Activated CD4-positive, alpha-beta T cell treated with anti-CD3 and anti-CD28 coated beads, Interleukin-2, amount 10 ng/mL, durations not matched to agents 7 days and 5 days (primary cell): ENCODE measurements around the gene SORCS2. TPM values are rescaled to one million over a fixed set of nuclear protein-coding genes. Genes with fewer than 3 reads are reported as not detected.
"Not testable (repeated sequence)": the region's sequence is repeated elsewhere in the genome, so short reads cannot be mapped to it uniquely, and the experiment has no call there.

ENCODE experiments used
- CTCF ChIA-PET: fragments of 350-600 bp; sonication (Branson Sonifier 250); formaldehyde crosslinking; loops from one replicate; lab custom pipeline; 2021; ENCODE audit warnings: antibody characterized with exemption; lab: Charles Lee
- POLR2A ChIA-PET: fragments of 350-600 bp; sonication (Branson Sonifier 250); formaldehyde crosslinking; loops from one replicate; lab custom pipeline; 2021; ENCODE audit warnings: antibody characterized with exemption; lab: Charles Lee
- DNase-seq: peaks from one replicate; pipeline ENCODE4 v3.0.0-alpha.2; 2020
- H3K27ac Mint-ChIP-seq: one replicate; pipeline ENCODE4 v1.8.0; 2021; ENCODE audit warnings: mild to moderate bottlenecking, moderate library complexity, mixed read lengths
- H3K27me3 Mint-ChIP-seq: one replicate; pipeline ENCODE4 v1.8.0; 2021; ENCODE audit warnings: mixed read lengths
- H3K36me3 Mint-ChIP-seq: one replicate; pipeline ENCODE4 v1.8.0; 2021; ENCODE audit warnings: low read depth, mixed read lengths
- H3K4me1 Mint-ChIP-seq: one replicate; pipeline ENCODE4 v1.8.0; 2021; ENCODE audit warnings: mixed read lengths
- H3K4me3 Mint-ChIP-seq: one replicate; pipeline ENCODE4 v1.8.0; 2021; ENCODE audit warnings: mild to moderate bottlenecking, moderate library complexity, mixed read lengths
- H3K9me3 Mint-ChIP-seq: one replicate; pipeline ENCODE4 v1.8.0; 2021; ENCODE audit warnings: mixed read lengths
- total RNA-seq, 2 experiments: library from RNA; stranded (reverse); gene quantifications; one replicate each; pipeline ENCODE4 v1.2.3, GENCODE V29; 2021

The SORCS2 gene
- total RNA-seq, 2 experiments from 2014 or later: not detected

GRCh38 chr4:7436256-7436655, 243.9 kb downstream of the SORCS2 start:
- Mint-ChIP-seq H3K27ac (no peak overlapping the region), H3K9me3 (no peaks in the 10 kb centered on the region), H3K4me1 (no peaks in the 10 kb centered on the region), H3K4me3 (no peak overlapping the region), H3K36me3 (no peaks in the 10 kb centered on the region), H3K27me3 (no peaks in the 10 kb centered on the region)
- DNase-seq: no peak
- ChIA-PET POLR2A (no interaction called here), CTCF (no interaction called here)

GRCh38 chr4:7439699-7440098, 247.4 kb downstream of the SORCS2 start:
- Mint-ChIP-seq H3K27me3 (no peaks in the 10 kb centered on the region), H3K4me1 (no peaks in the 10 kb centered on the region), H3K4me3 (no peak overlapping the region), H3K36me3 (no peaks in the 10 kb centered on the region), H3K9me3 (no peaks in the 10 kb centered on the region), H3K27ac (no peak overlapping the region)
- CTCF ChIA-PET: no interaction called here
- no peak for DNase-seq
- POLR2A ChIA-PET: no interaction called here

GRCh38 chr4:7441201-7441600, 248.9 kb downstream of the SORCS2 start:
- no peak overlapping the region for H3K4me3 Mint-ChIP-seq
- H3K9me3 Mint-ChIP-seq: no peaks in the 10 kb centered on the region
- no peaks in the 10 kb centered on the region for H3K36me3 Mint-ChIP-seq
- ChIA-PET POLR2A (no interaction called here), CTCF (no interaction called here)
- H3K27me3 Mint-ChIP-seq: no peaks in the 10 kb centered on the region
- DNase-seq: no peak
- H3K27ac Mint-ChIP-seq: no peak overlapping the region
- no peaks in the 10 kb centered on the region for H3K4me1 Mint-ChIP-seq

GRCh38 chr4:7442574-7443162, 250.3 kb downstream of the SORCS2 start:
- ChIA-PET POLR2A (no interaction called here), CTCF (no interaction called here)
- Mint-ChIP-seq H3K4me3 (no peak overlapping the region), H3K27me3 (no peaks in the 10 kb centered on the region), H3K4me1 (no peaks in the 10 kb centered on the region), H3K36me3 (no peaks in the 10 kb centered on the region), H3K9me3 (no peaks in the 10 kb centered on the region), H3K27ac (no peak overlapping the region)
- DNase-seq: no peak

- Mint-ChIP-seq H3K27ac (no peak overlapping the region), H3K27me3 (no peaks in the 10 kb centered on the region), H3K4me3 (no peak overlapping the region), H3K36me3 (no peaks in the 10 kb centered on the region), H3K9me3 (no peaks in the 10 kb centered on the region), H3K4me1 (no peaks in the 10 kb centered on the region)
- no peak for DNase-seq
- ChIA-PET CTCF (no interaction called here), POLR2A (no interaction called here)
These were observed 252.0 kb downstream of the SORCS2 start for GRCh38 chr4:7444314-7444713.

GRCh38 chr4:7444731-7445130, 252.4 kb downstream of the SORCS2 start:
- CTCF ChIA-PET: no interaction called here

GRCh38 chr4:7447236-7447635, 254.9 kb downstream of the SORCS2 start:
- Mint-ChIP-seq H3K27ac (no peak overlapping the region), H3K36me3 (no peaks in the 10 kb centered on the region), H3K27me3 (no peaks in the 10 kb centered on the region), H3K4me3 (no peak overlapping the region), H3K9me3 (no peaks in the 10 kb centered on the region), H3K4me1 (no peaks in the 10 kb centered on the region)
- DNase-seq: no peak
- ChIA-PET POLR2A (no interaction called here), CTCF (no interaction called here)

More at GRCh38 chr4:7444731-7445130, 252.4 kb downstream of the SORCS2 start:
- Mint-ChIP-seq H3K9me3 (no peaks in the 10 kb centered on the region), H3K27ac (no peak overlapping the region), H3K27me3 (no peaks in the 10 kb centered on the region), H3K36me3 (no peaks in the 10 kb centered on the region), H3K4me1 (no peaks in the 10 kb centered on the region), H3K4me3 (no peak overlapping the region)
- no peak for DNase-seq
- POLR2A ChIA-PET: no interaction called here

- Mint-ChIP-seq H3K4me1 (no peaks in the 10 kb centered on the region), H3K4me3 (no peak overlapping the region), H3K36me3 (no peaks in the 10 kb centered on the region), H3K9me3 (no peaks in the 10 kb centered on the region), H3K27ac (no peak overlapping the region), H3K27me3 (no peaks in the 10 kb centered on the region)
- ChIA-PET CTCF (no interaction called here), POLR2A (no interaction called here)
- no peak for DNase-seq
These were observed 255.7 kb downstream of the SORCS2 start for GRCh38 chr4:7448036-7448435.

- H3K27ac Mint-ChIP-seq: no peak overlapping the region
- no peak for DNase-seq
- H3K4me3 Mint-ChIP-seq: no peak overlapping the region
- ChIA-PET CTCF (no interaction called here), POLR2A (no interaction called here)
- no peaks in the 10 kb centered on the region for H3K27me3 Mint-ChIP-seq
- no peaks in the 10 kb centered on the region for H3K36me3 Mint-ChIP-seq
- H3K9me3 Mint-ChIP-seq: no peaks in the 10 kb centered on the region
- no peaks in the 10 kb centered on the region for H3K4me1 Mint-ChIP-seq
These were observed 258.6 kb downstream of the SORCS2 start for GRCh38 chr4:7450775-7451433.

GRCh38 chr4:7451434-7451789, 259.1 kb downstream of the SORCS2 start:
- ChIA-PET CTCF (interaction anchor here (0.7 kb wide), 1 partner anchor 223 kb away, joined by 3 read pairs; no protein-coding TSS in a partner anchor), POLR2A (no interaction called here)
- no peaks in the 10 kb centered on the region for H3K4me1 Mint-ChIP-seq
- H3K36me3 Mint-ChIP-seq: no peaks in the 10 kb centered on the region
- no peak overlapping the region for H3K4me3 Mint-ChIP-seq
- H3K9me3 Mint-ChIP-seq: no peaks in the 10 kb centered on the region
- no peak for DNase-seq
- H3K27ac Mint-ChIP-seq: no peak overlapping the region
- no peaks in the 10 kb centered on the region for H3K27me3 Mint-ChIP-seq

GRCh38 chr4:7451800-7452199, 259.5 kb downstream of the SORCS2 start:
- POLR2A ChIA-PET: no interaction called here
- no peak overlapping the region for H3K27ac Mint-ChIP-seq
- DNase-seq: no peak
- no peak overlapping the region for H3K4me3 Mint-ChIP-seq
- CTCF ChIA-PET: interaction anchor here (0.7 kb wide), 1 partner anchor 224 kb away, joined by 3 read pairs; no protein-coding TSS in a partner anchor
- H3K36me3 Mint-ChIP-seq: no peaks in the 10 kb centered on the region
- H3K27me3 Mint-ChIP-seq: no peaks in the 10 kb centered on the region
- H3K9me3 Mint-ChIP-seq: no peaks in the 10 kb centered on the region
- H3K4me1 Mint-ChIP-seq: no peaks in the 10 kb centered on the region

- CTCF ChIA-PET: interaction anchor here (0.7 kb wide), 1 partner anchor 45 kb away, joined by 3 read pairs; no protein-coding TSS in a partner anchor
- H3K4me3 Mint-ChIP-seq, H3K9me3 Mint-ChIP-seq, H3K27me3 Mint-ChIP-seq, H3K27ac Mint-ChIP-seq, H3K36me3 Mint-ChIP-seq, H3K4me1 Mint-ChIP-seq, DNase-seq, POLR2A ChIA-PET: not testable (repeated sequence)
These were observed 260.5 kb downstream of the SORCS2 start for GRCh38 chr4:7452802-7453201.

GRCh38 chr4:7457201-7458065, 265.1 kb downstream of the SORCS2 start:
- Mint-ChIP-seq H3K27me3 (no peaks in the 10 kb centered on the region), H3K9me3 (no peaks in the 10 kb centered on the region), H3K36me3 (no peaks in the 10 kb centered on the region), H3K27ac (no peak overlapping the region), H3K4me1 (no peaks in the 10 kb centered on the region), H3K4me3 (no peak overlapping the region)
- no peak for DNase-seq
- ChIA-PET POLR2A (no interaction called here), CTCF (interaction anchor here (1.1 to 1.2 kb wide), 2 partner anchors 10 to 13 kb away, joined by 3 read pairs; no protein-coding TSS in a partner anchor)
